Measurements from ENCODE around the gene NR2C2.

NR2C2 gene

GRCh38 chr3:15032650-15033049, 85.3 kb downstream of the NR2C2 start:
- FAIRE-seq, result no peak

GRCh38 chr3:15033103-15033502, 85.7 kb downstream of the NR2C2 start:
- no peak for FAIRE-seq

GRCh38 chr3:15038306-15038705, 90.9 kb downstream of the NR2C2 start:
- no peak for FAIRE-seq

- no peak for FAIRE-seq
These were observed 93.5 kb downstream of the NR2C2 start for GRCh38 chr3:15040844-15041243.

- no peak for FAIRE-seq
These were observed 94.6 kb downstream of the NR2C2 start for GRCh38 chr3:15041950-15042349.

GRCh38 chr3:15042936-15043335, 95.6 kb downstream of the NR2C2 start:
- FAIRE-seq, result no peak

GRCh38 chr3:15043408-15044171, 96.2 kb downstream of the NR2C2 start:
- no peak for FAIRE-seq

GRCh38 chr3:15044326-15044725, 96.9 kb downstream of the NR2C2 start:
- no peak for FAIRE-seq

GRCh38 chr3:15045667-15046066, 98.3 kb downstream of the NR2C2 start:
- no peak for FAIRE-seq

- no peak for FAIRE-seq
These were observed 102.2 kb downstream of the NR2C2 start for GRCh38 chr3:15049584-15049983.

GRCh38 chr3:15050405-15051092, 103.2 kb downstream of the NR2C2 start:
- no peak for FAIRE-seq

GRCh38 chr3:15051531-15051930, 104.1 kb downstream of the NR2C2 start:
- FAIRE-seq, result no peak

- no peak for FAIRE-seq
These were observed 105.2 kb downstream of the NR2C2 start for GRCh38 chr3:15052335-15053242.

- no peak for FAIRE-seq
These were observed 106.2 kb downstream of the NR2C2 start for GRCh38 chr3:15053541-15053940.

GRCh38 chr3:15055019-15055557, 107.7 kb downstream of the NR2C2 start:
- no peak for FAIRE-seq

- no peak for FAIRE-seq
These were observed 109.5 kb downstream of the NR2C2 start for GRCh38 chr3:15056676-15057404.

GRCh38 chr3:15060029-15060428, 112.6 kb downstream of the NR2C2 start:
- no peak for FAIRE-seq

GRCh38 chr3:15063238-15063637, 115.9 kb downstream of the NR2C2 start:
- no peak for FAIRE-seq

GRCh38 chr3:15063656-15064286, 116.4 kb downstream of the NR2C2 start:
- FAIRE-seq, result no peak

- FAIRE-seq, result no peak
These were observed 117.0 kb downstream of the NR2C2 start for GRCh38 chr3:15064299-15064834.

GRCh38 chr3:15064835-15065549, 117.6 kb downstream of the NR2C2 start, which contains the start of gene MRPS25:
MRPS25 (minus strand) TSS chr3:15065315; CDS start chr3:15065194, 121 bp downstream.
- FAIRE-seq, result no peak

All from TTC549 (cell line).